NCI-H2227 treated with DMSO at 0.1 percent for 48 hours (cell line): ENCODE results near the gene RALY.
"Not testable (repeated sequence)": the region's sequence is repeated elsewhere in the genome, so short reads cannot be mapped to it uniquely, and the experiment has no call there.

Experiments used
- DNase-seq: peaks from one replicate; lab custom pipeline; 2025; lab: John Stamatoyannopoulos, UW

The RALY gene

DNA sequence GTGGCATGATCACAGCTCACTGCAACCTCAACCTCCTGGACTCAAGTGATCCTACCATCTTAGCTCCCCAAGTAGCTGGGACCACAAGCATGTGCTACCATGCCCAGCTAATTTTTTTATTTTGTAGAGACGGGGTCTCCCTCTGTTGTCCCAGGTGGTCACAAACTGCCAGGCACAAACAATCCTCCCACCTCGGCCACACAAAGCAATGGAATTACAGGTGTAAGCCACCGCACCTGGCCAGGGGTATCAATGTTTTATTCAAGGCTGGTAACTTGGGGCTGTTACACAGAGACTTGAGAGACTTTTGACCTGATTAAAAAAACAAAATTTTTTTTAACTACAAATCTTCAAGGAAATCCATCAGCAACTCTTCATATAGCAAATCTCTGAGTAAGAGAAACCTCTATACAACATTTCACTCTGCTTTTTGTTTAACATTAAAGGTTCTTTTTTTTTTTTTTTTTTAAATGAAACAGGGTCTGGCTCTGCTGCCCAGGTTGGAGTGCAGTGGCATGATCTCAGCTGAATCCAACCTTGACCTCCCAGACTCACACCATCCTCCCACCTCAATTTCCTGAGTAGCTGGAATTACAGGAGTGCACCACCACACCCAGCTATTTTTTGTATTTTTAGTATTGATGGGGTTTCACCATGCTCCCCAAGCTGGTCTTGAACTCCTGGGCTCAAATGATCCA lies 112.4 kb downstream of the RALY start:
- no peak for DNase-seq

DNA sequence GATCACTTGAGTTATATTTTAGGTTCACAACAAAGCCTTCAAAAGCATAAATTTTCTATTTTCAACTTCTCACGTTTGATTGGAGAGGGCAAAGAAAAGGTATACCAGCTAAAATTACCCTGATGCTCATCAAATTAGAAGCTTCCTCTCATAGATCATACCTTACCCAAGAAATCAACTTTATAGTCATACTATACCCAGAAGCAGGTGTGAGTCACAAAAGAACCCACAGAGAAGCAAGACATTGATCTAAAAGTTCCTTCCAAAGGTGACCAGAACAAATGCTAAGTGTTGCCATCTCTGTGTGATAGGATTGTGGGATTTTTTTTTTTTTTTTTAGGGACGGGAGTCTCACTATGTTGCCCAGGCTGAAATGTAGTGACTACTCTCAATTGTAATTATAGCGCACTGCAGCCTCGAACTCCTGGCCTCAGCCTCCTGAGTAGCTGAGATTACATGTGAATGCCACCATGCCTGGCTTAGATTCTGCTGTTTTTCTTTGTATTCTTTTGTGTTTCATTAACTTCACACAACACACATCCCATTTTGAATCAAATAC lies 115.0 kb downstream of the RALY start:
- no peak for DNase-seq

DNA sequence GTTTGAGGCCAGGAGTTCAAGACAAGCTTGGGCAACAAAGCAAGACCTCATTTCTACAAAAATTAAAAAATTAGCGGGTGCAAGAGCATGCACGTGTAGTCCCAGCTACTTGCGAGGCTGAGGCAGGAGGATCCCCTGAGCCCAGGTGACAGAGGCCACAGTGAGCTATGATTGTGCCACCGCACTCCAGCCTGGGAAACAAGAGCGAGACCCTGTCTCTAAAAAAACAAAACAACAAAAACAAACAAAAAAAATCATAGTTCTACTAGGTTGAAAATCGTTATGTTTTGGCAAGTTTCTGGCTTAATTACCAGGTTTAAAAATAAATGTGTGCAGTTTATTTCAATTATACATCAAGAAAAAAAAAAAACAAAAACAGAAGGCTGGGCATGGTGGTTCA lies 115.7 kb downstream of the RALY start:
- no peak for DNase-seq

DNA sequence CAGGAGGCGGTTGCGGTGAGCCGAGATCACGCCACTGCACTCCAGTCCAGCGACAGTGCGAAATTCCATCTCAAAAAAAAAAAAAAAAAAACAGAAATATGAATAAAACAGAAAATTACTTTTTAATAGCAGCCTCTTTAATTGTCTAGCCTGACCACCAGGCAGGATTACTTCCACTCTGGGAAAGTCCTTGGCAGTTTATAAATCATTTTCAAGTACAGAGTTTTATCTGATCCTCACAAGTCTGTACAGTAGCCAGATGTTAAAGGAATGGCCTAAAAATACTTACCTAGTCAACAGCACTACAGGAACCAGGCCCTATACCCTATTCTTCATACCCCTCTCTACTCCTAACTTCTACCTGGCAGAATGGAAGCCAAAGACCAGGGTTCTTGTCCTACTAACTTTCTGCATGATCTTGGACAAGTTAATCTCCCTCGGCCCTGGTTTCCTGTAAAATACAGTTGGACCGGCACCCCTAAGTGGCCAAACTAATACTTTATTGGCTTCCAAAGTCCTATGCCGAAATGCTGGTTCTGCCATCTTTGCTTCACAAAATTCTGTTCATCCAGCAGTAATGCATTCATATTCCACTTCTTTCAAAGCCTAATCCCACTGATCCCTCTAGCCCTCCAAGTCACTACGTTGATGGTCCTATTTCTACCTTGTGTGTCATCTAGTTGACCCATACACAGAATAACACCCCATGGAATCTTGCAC lies 116.5 kb downstream of the RALY start:
- no peak for DNase-seq

DNA sequence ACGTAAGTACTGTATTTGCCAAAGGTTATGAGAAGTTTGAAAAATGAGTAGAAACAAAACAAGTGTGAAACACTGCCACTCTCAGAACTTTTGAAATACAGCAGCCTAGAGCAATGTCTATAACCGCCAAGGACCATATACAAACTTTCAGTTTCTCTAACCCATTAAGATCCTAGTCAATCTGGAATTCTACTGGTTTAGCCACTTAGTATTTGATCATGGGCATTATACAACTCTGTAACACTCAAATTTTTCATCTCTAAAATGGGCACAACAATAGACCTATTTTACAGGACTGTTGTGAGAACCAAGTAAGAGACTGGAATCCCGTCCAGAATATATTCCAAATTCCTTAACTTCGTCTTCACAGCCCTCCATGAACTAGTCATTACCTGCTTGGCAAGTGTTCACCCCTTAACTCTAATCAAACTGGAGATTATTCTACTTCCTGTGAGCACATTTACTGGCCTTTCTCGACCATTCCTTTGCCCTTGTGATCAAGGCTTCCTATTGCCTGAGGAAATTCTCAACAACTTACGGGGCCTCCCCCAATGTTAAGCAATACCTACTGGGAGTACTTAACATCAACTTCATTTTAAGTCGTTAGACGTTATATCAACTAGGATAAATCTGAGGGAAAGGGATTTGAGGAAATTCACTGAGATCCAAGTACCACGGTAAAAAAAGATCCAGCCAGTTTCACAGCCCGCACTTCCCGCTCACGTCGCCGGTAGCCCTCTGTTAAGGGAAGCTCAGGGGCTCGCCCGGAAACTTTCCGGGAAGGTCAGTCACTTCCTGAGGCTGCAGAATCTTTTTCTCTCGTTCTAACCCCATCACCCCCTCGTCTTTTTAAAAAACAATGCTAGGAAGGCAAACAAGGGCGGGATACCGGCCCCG lies 117.3 kb downstream of the RALY start:
- peak; percentile 37 for DNase-seq

DNA sequence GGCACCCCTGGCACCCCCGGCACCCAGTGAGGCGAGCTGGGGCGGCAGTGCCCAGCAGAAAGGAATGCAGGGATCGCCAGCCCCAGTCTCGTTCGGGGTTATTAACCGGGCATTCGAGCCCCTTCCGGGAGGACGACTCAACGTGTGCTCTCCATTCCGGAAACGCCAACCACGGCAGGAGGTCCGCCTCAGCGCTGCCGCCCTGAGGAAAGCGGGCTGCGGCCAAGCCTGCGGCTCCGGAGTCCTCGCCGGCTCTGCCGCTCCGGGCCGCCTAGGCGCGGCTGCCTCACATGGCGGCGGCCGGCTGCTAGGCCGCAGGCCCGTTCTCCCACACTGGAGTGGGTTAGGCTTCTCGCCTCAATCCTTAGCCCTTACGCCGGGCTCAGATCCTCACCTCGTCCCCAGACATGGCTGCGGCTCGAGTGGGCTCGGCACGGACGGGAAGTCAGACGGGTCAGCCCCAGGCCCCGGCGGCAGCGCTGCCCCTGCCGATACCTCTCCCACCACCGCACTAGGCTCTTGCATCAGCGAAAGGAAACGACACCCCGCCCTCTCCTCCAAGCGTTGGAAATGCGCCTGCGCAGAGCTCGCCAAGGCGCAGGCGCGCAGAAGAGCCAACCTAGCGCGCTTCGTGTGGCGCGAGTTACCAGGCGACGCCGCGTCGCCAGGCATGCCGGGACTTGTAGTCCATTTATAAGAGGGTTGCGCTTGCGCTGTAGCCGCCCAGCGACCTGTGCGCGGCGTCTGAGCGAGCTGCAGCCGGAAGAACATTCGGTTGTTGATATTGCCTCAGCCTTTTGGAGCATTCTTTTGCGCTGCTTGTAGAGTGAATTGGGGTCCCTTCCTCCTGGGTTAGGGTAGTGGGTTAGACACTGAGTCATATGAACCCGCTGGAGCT lies 118.2 kb downstream of the RALY start, which contains the start of gene EIF2S2:
Gene EIF2S2 (minus strand): TSS at position 542 of the 898 bp plus-strand sequence. CDS start 133 bp downstream, at position 409.
- peak; percentile 95 for DNase-seq

DNA sequence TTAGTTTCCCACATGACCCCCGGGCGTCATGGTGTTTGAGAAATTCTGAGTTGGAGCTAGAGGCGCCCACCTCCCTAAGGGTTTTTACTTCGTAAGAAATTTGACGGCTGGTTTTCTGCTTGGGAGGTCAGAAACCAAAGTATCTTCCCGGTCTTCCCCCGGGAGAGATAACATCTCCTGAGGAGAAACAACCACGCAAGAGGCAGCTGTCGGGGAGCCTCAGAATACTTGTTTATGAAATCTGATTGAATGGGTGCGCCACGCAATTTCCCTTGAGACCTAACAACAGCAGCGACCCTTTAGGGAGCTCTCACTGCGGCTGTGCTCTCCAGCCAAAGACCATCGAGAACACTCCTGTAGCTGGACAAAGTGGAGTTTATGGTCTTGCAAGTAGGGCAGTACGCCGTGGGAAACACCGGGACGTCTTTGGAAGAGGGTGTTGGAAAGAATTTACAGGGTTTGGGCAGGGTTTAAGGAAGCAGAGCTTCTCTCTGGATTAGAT lies 118.9 kb downstream of the RALY start:
- peak; percentile 80 for DNase-seq

DNA sequence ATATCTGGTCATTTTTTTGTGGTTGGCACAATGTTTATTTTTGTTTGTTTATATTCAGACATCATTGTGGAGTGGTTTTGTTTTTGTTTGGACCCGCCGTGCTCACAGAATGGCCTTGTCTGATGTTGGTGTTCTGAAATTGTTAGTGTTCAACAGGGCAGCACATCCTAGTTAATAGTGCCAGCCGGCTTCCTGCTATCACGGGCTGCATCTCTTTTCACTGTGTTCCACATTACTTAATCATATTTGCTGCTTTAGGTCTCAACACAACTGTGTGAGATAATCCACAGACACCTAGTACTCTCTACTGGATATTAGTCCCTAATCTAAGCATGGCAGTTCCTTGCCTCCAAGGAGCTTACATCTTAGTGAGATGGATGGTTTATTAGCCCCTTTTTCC lies 121.1 kb downstream of the RALY start:
- DNase-seq, result no peak

DNA sequence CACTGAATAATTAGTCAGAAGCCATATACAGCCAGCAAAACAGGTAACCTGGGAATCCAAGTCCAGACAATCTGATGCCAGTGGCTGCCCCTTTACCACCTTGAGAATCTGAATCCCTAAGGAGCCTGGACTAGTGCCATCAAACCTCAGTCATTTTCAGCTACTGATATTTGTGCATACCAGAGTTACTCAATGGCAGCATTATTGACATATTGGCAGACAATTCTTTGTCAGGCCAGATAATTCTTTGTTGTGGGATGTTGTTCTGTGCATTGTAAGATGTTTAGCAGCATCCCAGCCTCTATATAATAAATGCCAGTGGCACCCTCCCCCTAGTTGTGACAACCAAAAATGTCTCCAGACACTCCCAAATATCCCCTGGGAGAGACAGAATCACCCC lies 121.5 kb downstream of the RALY start:
- DNase-seq, result no peak

DNA sequence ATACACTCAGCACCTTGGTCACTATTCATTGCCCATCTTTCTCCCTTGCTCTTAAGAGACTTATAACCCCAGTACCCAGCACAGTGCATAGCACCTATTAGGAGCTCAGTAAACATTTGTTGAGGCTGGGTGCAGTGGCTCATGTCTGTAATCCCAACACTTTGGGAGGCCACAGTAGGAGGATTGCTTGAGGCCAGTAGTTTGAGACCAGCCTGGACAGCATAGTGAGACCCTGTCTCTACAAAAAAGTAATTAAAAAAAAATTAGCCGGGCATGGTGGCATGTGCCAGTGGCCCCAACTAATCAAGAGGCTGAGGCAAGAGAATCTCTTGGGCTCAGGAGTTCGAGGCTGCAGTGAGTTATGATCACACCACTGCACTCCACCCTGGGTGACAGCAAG lies 126.5 kb downstream of the RALY start:
- no peak for DNase-seq

DNA sequence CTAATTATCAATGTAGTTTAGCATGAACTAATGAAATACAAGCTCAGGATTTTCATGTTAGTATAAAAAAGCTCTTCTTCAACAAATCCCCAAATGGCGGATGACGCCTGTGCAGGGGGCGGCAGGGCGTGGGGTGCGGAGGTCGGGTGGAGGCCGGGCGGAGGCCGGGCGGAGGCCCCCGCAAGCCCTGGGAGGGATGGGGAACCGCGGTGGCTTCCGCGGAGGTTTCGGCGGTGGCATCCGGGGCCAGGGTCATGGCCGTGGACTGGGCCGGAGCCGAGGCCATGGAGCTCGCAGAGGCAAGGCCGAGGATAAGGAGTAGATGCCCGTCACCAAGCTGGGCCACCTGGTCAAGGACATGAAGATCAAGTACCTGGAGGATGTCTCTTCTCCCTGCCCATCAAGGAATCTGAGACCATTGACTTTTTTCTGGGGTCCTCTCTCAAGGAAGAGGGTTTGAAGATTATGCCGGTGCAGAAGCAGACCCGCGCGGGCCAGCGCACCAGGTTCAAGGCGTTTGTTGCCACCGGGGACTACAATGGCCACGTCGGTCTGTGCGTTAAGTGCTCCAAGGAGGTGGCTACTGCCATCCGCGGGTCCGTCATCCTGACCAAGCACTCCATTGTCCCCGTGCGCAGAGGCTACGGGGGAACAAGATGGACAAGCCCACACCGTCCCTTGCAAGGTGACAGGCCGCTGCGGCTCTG lies 128.7 kb downstream of the RALY start:
- no peak for DNase-seq

DNA sequence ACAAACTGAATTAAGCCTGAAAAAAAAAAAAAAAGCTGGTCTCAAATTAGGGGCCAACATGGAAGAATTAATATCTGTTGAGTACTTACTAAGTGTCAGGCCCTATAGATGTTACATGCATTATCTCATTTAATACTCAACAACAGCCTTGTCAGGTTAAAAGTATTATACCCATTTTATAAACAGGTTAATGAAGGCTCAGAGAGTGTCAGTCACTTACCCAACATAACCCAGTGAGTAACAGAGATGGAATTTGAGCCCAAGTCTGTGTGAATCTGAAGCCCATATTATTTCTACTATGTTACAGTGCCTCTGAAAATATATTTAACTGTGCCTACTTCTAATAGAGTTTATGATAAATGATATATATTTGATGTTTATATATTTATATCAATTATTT lies 129.6 kb downstream of the RALY start:
- no peak for DNase-seq

DNA sequence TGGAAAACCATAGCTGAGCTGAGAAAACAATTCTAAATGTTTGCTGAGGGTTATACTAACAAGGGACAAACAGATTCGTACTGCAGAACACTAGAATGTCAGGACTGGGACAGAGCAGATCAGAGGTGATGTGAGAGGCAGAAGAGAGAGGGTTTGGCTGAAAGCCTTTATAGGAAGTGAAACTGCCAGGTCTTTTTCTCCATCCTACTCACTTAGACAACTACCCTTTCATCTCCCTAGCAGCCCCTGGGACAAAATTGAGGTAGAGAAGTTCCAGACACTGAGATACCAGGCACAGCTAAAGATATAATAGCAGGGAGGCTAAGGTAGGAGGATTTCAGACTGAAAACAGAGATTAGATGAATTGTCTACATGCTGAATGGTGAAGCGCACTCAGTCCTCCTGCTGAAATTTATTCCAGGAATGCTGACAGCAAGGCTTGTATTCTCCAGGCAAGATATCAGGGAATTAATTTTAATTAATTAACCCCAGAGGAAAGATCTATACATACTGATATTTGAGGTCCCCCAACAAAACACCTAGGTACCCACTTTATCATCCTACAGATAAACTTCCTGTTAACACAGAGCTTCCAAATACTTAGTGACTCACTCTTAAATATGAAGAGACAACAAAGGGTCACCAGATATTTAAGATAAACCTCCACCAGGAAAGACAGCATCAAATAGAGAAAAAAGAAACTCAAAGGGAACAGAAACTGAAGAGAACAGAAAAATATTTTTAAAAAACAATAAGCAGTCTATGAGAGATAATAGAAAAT lies 130.9 kb downstream of the RALY start:
- DNase-seq, result no peak

DNA sequence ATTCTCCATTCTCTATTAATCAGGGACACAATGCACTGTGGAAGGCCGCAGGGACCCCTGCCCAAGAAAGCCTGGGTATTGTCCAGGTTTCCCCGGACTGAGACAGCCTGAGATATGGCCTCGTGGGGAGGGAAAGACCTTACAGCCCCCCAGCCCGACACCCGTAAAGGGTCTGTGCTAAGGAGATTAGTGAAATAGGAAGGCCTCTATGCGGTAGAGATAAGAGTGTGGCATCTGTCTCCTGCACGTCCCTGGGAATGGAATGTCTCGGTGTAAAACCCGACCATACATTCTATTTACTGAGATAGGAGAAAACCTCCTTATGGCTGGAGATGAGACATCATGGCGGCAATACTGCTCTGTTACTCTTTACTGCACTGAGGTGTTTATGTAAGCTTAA lies 134.1 kb downstream of the RALY start:
- DNase-seq, result no peak

DNA sequence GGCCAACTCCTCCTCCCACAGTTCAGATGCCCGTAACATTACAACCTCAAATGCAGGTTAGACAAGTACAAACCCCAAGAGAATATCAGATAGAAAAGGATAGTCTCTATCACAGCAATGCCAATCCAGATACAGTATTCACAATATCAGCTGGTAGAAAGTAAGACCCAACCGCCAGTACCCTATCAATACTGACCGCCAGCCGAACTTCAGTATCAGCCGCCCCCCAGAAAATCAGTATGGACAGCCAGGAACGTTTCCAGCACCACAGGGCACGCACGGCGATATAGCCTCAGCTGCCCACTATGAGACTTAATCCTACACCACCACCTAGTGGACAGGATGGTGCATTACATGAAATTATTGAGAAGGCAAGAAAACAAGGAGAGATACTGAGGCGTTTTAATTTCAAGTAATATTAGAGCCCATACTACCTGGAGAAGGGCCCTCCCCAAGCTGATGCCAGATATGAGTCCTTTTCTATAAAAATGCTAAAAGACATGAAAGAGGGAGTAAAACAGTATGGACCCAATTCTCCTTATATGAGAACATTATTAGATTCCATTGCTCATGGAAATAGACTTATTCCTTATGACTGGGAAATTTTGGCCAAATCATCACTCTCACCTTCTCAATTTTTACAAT lies 135.9 kb downstream of the RALY start:
- DNase-seq, result peak; percentile 79

DNA sequence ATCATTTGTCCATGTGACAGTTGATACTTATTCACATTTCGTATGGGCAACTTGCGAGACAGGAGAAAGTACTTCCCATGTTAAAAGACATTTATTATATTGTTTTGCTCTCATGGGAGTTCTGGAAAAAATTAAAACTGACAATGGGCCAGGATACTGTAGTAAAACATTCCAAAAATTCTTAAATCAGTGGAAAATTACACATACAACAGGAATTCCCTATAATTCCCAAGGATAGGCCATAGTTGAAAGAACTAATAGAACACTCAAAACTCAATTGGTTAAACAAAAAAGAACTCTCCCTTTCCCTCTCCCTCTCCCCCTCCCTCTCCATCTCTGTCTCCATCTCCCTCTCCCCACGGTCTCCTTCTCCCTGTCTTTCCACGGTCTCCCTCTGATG lies 137.8 kb downstream of the RALY start:
- no peak for DNase-seq

DNA sequence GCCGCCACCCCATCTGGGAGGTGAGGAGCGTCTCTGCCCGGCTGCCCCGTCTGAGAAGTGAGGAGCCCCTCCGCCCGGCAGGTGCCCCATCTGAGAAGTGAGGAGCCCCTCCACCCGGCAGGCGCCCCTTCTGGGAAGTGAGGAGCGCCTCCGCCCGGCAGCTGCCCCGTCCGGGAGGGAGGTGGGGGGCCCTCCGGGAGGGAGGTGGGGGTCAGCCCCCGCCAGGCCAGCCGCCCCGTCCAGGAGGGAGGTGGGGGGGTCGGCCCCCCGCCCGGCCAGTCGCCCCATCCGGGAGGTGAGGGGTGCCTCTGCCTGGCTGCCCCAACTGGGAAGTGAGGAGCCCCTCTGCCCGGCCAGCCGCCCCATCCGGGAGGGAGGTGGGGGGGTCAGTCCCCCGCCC lies 138.8 kb downstream of the RALY start:
- DNase-seq, result not testable (repeated sequence)

DNA sequence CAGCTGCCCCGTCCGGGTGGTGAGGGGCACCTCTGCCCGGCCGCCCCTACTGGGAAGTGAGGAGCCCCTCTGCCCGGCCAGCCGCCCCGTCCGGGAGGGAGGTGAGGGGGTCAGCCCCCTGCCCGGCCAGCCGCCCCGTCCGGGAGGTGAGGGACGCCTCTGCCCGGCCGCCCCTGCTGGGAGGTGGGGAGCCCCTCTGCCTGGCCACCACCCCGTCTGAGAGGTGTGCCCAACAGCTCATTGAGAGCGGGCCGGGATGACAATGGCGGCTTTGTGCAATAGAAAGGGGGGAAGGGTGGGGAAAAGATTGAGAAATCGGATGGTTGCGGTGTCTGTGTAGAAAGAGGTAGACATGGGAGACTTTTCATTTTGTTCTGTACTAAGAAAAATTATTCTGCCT lies 139.2 kb downstream of the RALY start:
- not testable (repeated sequence) for DNase-seq

DNA sequence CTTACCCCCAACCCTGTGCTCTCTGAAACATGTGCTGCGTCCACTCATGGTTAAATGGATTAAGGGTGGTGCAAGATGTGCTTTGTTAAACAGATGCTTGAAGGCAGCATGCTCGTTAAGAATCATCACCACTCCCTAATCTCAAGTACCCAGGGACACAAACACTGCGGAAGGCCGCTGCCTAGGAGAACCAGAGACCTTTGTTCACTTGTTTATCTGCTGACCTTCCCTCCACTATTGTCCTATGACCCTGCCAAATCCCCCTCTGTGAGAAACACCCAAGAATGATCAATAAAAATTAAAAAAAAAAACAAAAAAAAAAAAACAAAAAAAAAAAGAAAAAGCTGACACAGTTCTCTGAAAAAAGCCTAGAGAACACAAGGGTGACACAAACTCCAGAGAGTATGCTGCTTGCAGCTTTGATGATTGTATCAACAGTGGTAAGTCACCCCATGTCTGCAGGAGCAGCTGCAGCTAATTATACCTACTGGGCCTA lies 139.7 kb downstream of the RALY start:
- peak; percentile 14 for DNase-seq
